Breast epithelium (tissue), 3 donors: ENCODE data around the gene RAB42.
A peak's percentile ranks its signal among the peaks of the same experiment; 100 is the strongest.

ENCODE experiments used
- CTCF ChIP-seq, 3 donors: fragments of 450-650 bp; IDR thresholded peaks; one replicate each; pipeline ENCODE4 v1.5.1; 2016 to 2017; ENCODE audit warnings: antibody characterized with exemption in 3 of 3, mild to moderate bottlenecking in 3 of 3, moderate library complexity in 3 of 3
- POLR2AphosphoS5 ChIP-seq, 3 donors: sonication (generic); formaldehyde crosslinking; IDR thresholded peaks; one replicate each; pipeline ENCODE4 v1.6.1; 2017; ENCODE audit warnings: antibody characterized with exemption in 3 of 3

DNA sequence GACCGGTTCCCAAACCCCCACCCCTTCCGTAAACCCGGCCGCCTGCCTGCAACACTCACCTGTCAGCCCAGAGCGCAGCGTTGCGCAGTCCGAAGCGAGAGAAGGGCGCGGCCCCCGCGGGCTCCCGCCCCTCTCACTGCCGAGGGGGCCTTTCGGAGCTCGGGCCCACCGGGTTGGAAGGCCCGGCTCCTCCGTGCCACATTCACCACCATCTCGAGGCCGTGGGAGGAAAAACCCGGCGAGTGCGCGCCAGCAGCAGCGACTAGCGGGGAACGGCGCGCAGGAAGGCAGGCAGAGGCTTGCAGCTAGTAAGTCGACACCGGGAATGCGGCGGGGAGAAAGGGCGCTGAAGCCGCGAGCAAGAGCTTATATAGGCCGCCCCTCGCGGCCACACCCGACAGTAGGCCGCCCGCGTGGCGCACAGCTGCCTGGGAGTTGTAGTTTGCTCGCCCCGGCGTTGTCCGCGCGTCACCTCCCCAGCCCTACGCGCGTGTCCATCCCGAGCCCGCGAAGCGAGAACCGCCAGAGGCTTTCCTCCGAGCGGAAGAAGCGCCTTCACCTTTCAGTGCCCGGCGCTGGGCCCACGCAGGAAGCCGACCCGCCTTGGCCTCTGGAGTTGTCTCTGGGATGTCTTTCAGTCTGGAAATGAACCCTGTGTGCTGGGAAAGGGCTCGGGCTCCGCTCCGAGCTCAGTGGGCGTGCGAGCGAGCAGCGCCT, 10.4 kb upstream of the RAB42 start:
- TF ChIP-seq POLR2AphosphoS5 (IDR thresholded peaks at IDR 0.05) (peak; percentile 98 to 100 (median 99)), CTCF (IDR thresholded peaks at IDR 0.05) (peak in 2 of 3 donors; percentile 15 to 52)
